Endothelial cell (in vitro differentiated cells): ENCODE measurements around the gene PHACTR4. TPM values are rescaled to one million over a fixed set of nuclear protein-coding genes. Genes with fewer than 3 reads are reported as not detected.

Source experiments
- DNase-seq: peaks from one replicate; pipeline ENCODE4 v3.0.0; 2021; ENCODE audit warnings: low spot score
- H3K27ac Mint-ChIP-seq: one replicate; pipeline ENCODE4 v1.8.0; 2021; ENCODE audit warnings: mixed read lengths, inconsistent platforms; ENCODE audit not compliant: unreplicated experiment
- H3K27me3 Mint-ChIP-seq: one replicate; pipeline ENCODE4 v1.8.0; 2021; ENCODE audit warnings: mild to moderate bottlenecking, moderate library complexity, mixed read lengths, inconsistent platforms; ENCODE audit not compliant: unreplicated experiment
- H3K36me3 Mint-ChIP-seq: one replicate; pipeline ENCODE4 v1.8.0; 2021; ENCODE audit warnings: mild to moderate bottlenecking, low read depth, mixed read lengths, inconsistent platforms; ENCODE audit not compliant: unreplicated experiment
- H3K4me1 Mint-ChIP-seq: one replicate; pipeline ENCODE4 v1.8.0; 2021; ENCODE audit warnings: mild to moderate bottlenecking, mixed read lengths, inconsistent platforms; ENCODE audit not compliant: unreplicated experiment
- H3K4me3 Mint-ChIP-seq: one replicate; pipeline ENCODE4 v1.8.0; 2021; ENCODE audit warnings: mild to moderate bottlenecking, mixed read lengths, inconsistent platforms; ENCODE audit not compliant: unreplicated experiment
- H3K9me3 Mint-ChIP-seq: one replicate; pipeline ENCODE4 v1.8.0; 2021; ENCODE audit warnings: mixed read lengths, inconsistent platforms; ENCODE audit not compliant: unreplicated experiment
- total RNA-seq: library from RNA; stranded (reverse); fragmentation: NEBNext Ultra II Directional; extraction: Animal tissue kit (Norgen Biotek cat#: 25700); gene quantifications from one replicate; pipeline ENCODE4 v1.2.1, GENCODE V29; 2021; ENCODE audit not compliant: unreplicated experiment
- TF ChIP-seq, protein P1 (sequence below): fragments of 200-600 bp; sonication (generic); IDR thresholded peaks from one replicate; pipeline ENCODE4 v1.5.0; 2021; ENCODE audit warnings: antibody characterized with exemption; ENCODE audit not compliant: unreplicated experiment

Gene PHACTR4
- total RNA-seq, 1 donor from 2014 or later, result 56.6 TPM

GRCh38 chr1:28480308-28480707 is 110.8 kb downstream of the PHACTR4 start:
- Mint-ChIP-seq H3K36me3 (peaks cover 20% of the 10 kb centered on the region), H3K27ac (no peak overlapping the region), H3K4me1 (no peaks in the 10 kb centered on the region), H3K27me3 (no peaks in the 10 kb centered on the region), H3K4me3 (no peak overlapping the region), H3K9me3 (no peaks in the 10 kb centered on the region)
- DNase-seq, result no peak
- TF ChIP-seq, protein P1, sequence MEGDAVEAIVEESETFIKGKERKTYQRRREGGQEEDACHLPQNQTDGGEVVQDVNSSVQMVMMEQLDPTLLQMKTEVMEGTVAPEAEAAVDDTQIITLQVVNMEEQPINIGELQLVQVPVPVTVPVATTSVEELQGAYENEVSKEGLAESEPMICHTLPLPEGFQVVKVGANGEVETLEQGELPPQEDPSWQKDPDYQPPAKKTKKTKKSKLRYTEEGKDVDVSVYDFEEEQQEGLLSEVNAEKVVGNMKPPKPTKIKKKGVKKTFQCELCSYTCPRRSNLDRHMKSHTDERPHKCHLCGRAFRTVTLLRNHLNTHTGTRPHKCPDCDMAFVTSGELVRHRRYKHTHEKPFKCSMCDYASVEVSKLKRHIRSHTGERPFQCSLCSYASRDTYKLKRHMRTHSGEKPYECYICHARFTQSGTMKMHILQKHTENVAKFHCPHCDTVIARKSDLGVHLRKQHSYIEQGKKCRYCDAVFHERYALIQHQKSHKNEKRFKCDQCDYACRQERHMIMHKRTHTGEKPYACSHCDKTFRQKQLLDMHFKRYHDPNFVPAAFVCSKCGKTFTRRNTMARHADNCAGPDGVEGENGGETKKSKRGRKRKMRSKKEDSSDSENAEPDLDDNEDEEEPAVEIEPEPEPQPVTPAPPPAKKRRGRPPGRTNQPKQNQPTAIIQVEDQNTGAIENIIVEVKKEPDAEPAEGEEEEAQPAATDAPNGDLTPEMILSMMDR, result no peak

GRCh38 chr1:28482138-28482537 is 112.6 kb downstream of the PHACTR4 start:
- Mint-ChIP-seq H3K36me3 (peaks cover 20% of the 10 kb centered on the region), H3K4me1 (no peaks in the 10 kb centered on the region), H3K27ac (no peak overlapping the region), H3K9me3 (no peaks in the 10 kb centered on the region), H3K4me3 (no peak overlapping the region), H3K27me3 (peaks cover 3% of the 10 kb centered on the region)
- TF ChIP-seq, protein P1, result no peak
- no peak for DNase-seq

GRCh38 chr1:28482702-28483101 is 113.2 kb downstream of the PHACTR4 start:
- TF ChIP-seq, protein P1, result no peak
- Mint-ChIP-seq H3K4me1 (no peaks in the 10 kb centered on the region), H3K4me3 (no peak overlapping the region), H3K9me3 (no peaks in the 10 kb centered on the region), H3K36me3 (peaks cover 16% of the 10 kb centered on the region), H3K27ac (no peak overlapping the region), H3K27me3 (peaks cover 3% of the 10 kb centered on the region)
- DNase-seq, result no peak

- peaks cover 5% of the 10 kb centered on the region for H3K4me1 Mint-ChIP-seq
- H3K27me3 Mint-ChIP-seq, result peaks cover 4% of the 10 kb centered on the region
- TF ChIP-seq, protein P1, result no peak
- H3K36me3 Mint-ChIP-seq, result peaks cover 27% of the 10 kb centered on the region
- H3K27ac Mint-ChIP-seq, result peak overlapping the region; percentile 32
- H3K9me3 Mint-ChIP-seq, result no peaks in the 10 kb centered on the region
- H3K4me3 Mint-ChIP-seq, result no peak overlapping the region
- DNase-seq, result no peak
Observed at GRCh38 chr1:28494737-28495136, 125.2 kb downstream of the PHACTR4 start.

DNA sequence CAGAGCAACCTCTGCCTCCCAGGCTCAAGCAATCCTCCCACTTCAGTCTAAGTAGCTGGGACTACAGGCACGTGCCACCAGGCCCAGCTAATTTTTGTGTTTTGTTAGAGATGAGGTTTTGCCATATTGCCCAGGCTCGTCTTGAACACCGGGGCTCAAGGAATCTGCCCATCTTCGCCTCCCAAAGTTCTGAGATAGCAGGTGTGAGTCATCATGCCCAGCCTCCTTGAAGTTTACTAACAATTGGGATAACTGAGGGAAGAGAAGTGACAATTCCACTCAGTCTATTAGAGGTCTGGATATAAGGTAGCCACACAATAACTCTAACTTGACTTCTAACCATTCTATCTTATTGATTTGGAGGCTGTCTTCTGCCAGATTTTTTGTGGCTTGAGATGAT is 130.0 kb downstream of the PHACTR4 start:
- Mint-ChIP-seq H3K4me3 (no peak overlapping the region), H3K9me3 (no peaks in the 10 kb centered on the region), H3K36me3 (peaks cover 17% of the 10 kb centered on the region), H3K27me3 (peaks cover 4% of the 10 kb centered on the region), H3K27ac (no peak overlapping the region), H3K4me1 (peaks cover 3% of the 10 kb centered on the region)
- no peak for DNase-seq
- TF ChIP-seq, protein P1, result no peak
